ENCODE results near the gene FBXO31.

Gene FBXO31

GRCh38 chr16:87369117-87369765 is 14.3 kb downstream of the FBXO31 start:
- Histone ChIP-seq H3K36me3 (replicated peaks; ENCODE audit: insufficient read depth, low read length) (no peaks in the 10 kb centered on the region), H3K9me2 (replicated peaks; ENCODE audit: insufficient read depth, low read length) (no peaks in the 10 kb centered on the region), H3K4me1 (ENCODE audit: low read length) (no peaks in the 10 kb centered on the region), H2AFZ (ENCODE audit: low read length) (no peak overlapping the region), H4K20me1 (ENCODE audit: insufficient read depth, low read length) (no peaks in the 10 kb centered on the region), H3K9ac (ENCODE audit: low read length) (no peak overlapping the region), H3K9me3 (replicated peaks; ENCODE audit: insufficient read depth, low read length) (no peaks in the 10 kb centered on the region), H3K27ac (ENCODE audit: low read length) (no peak overlapping the region), H3K79me2 (ENCODE audit: low read length) (peaks cover 37% of the 10 kb centered on the region), H3K27me3 (replicated peaks; ENCODE audit: insufficient read depth, low read length) (no peaks in the 10 kb centered on the region), H3F3A (ENCODE audit: insufficient read depth, low read length) (no peaks in the 10 kb centered on the region), H3K4me3 (ENCODE audit: low read length) (no peak overlapping the region), H3K4me2 (ENCODE audit: low read depth, low read length) (no peak overlapping the region)
- no peak for TF ChIP-seq EZH2 (optimal IDR thresholded peaks at IDR 0.05; ENCODE audit: low read depth, low read length)
- TF ChIP-seq EZH2phosphoT487 (IDR thresholded peaks at IDR 0.05; ENCODE audit: low read length): no peak
- TF ChIP-seq CTCF (IDR thresholded peaks at IDR 0.05; ENCODE audit: low read length): no peak
- DNase-seq: no peak

- Histone ChIP-seq H3K9me3 (replicated peaks; ENCODE audit: insufficient read depth, low read length) (no peaks in the 10 kb centered on the region), H3K36me3 (replicated peaks; ENCODE audit: insufficient read depth, low read length) (no peaks in the 10 kb centered on the region), H3F3A (ENCODE audit: insufficient read depth, low read length) (no peaks in the 10 kb centered on the region), H3K4me1 (ENCODE audit: low read length) (no peaks in the 10 kb centered on the region), H3K79me2 (ENCODE audit: low read length) (peaks cover 28% of the 10 kb centered on the region), H3K4me3 (ENCODE audit: low read length) (no peak overlapping the region), H4K20me1 (ENCODE audit: insufficient read depth, low read length) (no peaks in the 10 kb centered on the region), H2AFZ (ENCODE audit: low read length) (no peak overlapping the region), H3K27me3 (replicated peaks; ENCODE audit: insufficient read depth, low read length) (no peaks in the 10 kb centered on the region), H3K4me2 (ENCODE audit: low read depth, low read length) (no peak overlapping the region), H3K27ac (ENCODE audit: low read length) (no peak overlapping the region), H3K9me2 (replicated peaks; ENCODE audit: insufficient read depth, low read length) (no peaks in the 10 kb centered on the region), H3K9ac (ENCODE audit: low read length) (no peak overlapping the region)
- TF ChIP-seq EZH2 (optimal IDR thresholded peaks at IDR 0.05; ENCODE audit: low read depth, low read length) (no peak), EZH2phosphoT487 (IDR thresholded peaks at IDR 0.05; ENCODE audit: low read length) (no peak), CTCF (IDR thresholded peaks at IDR 0.05; ENCODE audit: low read length) (no peak)
- DNase-seq: no peak
Measured at GRCh38 chr16:87368029-87368770, 15.4 kb downstream of the FBXO31 start.

- H3K79me2 ChIP-seq (ENCODE audit: low read length): peaks cover 28% of the 10 kb centered on the region
- TF ChIP-seq EZH2 (optimal IDR thresholded peaks at IDR 0.05; ENCODE audit: low read depth, low read length): no peak
- TF ChIP-seq CTCF (IDR thresholded peaks at IDR 0.05; ENCODE audit: low read length): no peak
- TF ChIP-seq EZH2phosphoT487 (IDR thresholded peaks at IDR 0.05; ENCODE audit: low read length): no peak
- H3K27ac ChIP-seq (ENCODE audit: low read length): no peak overlapping the region
- no peaks in the 10 kb centered on the region for H3K4me1 ChIP-seq (ENCODE audit: low read length)
- H3K4me2 ChIP-seq (ENCODE audit: low read depth, low read length): no peak overlapping the region
- H4K20me1 ChIP-seq (ENCODE audit: insufficient read depth, low read length): no peaks in the 10 kb centered on the region
- no peaks in the 10 kb centered on the region for H3F3A ChIP-seq (ENCODE audit: insufficient read depth, low read length)
- H3K36me3 ChIP-seq (replicated peaks; ENCODE audit: insufficient read depth, low read length): no peaks in the 10 kb centered on the region
- no peak overlapping the region for H3K4me3 ChIP-seq (ENCODE audit: low read length)
- DNase-seq: no peak
- no peaks in the 10 kb centered on the region for H3K27me3 ChIP-seq (replicated peaks; ENCODE audit: insufficient read depth, low read length)
- H3K9ac ChIP-seq (ENCODE audit: low read length): no peak overlapping the region
- H3K9me3 ChIP-seq (replicated peaks; ENCODE audit: insufficient read depth, low read length): no peaks in the 10 kb centered on the region
- H2AFZ ChIP-seq (ENCODE audit: low read length): no peak overlapping the region
- H3K9me2 ChIP-seq (replicated peaks; ENCODE audit: insufficient read depth, low read length): no peaks in the 10 kb centered on the region
Measured at GRCh38 chr16:87367529-87367928, 16.0 kb downstream of the FBXO31 start.

Measured in MM.1S (cell line).